NCI-H1436 treated with DMSO at 0.1 percent for 48 hours (cell line): ENCODE measurements around the gene CCS.
"Not testable (repeated sequence)": the region's sequence is repeated elsewhere in the genome, so short reads cannot be mapped to it uniquely, and the experiment has no call there.

Experiments
- DNase-seq: peaks from one replicate; lab custom pipeline; 2025; lab: John Stamatoyannopoulos, UW

The CCS gene

GRCh38 chr11:66561178-66561974, 31.6 kb upstream of the CCS start:
- DNase-seq: no peak

DNA sequence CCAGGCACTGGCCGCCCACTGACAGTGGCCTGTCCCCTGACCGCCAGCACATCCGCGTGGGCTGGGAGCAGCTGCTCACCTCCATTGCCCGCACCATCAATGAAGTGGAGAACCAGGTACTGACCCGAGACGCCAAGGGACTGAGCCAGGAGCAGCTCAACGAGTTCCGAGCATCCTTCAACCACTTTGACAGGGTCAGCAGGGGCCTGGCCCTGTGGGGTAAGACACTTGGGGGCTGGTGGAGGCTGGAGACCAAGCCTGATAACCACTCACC, 31.1 kb upstream of the CCS start:
- no peak for DNase-seq

- no peak for DNase-seq
These were observed 30.7 kb upstream of the CCS start for GRCh38 chr11:66562275-66562674.

- no peak for DNase-seq
These were observed 29.9 kb upstream of the CCS start for GRCh38 chr11:66562907-66563583.

DNA sequence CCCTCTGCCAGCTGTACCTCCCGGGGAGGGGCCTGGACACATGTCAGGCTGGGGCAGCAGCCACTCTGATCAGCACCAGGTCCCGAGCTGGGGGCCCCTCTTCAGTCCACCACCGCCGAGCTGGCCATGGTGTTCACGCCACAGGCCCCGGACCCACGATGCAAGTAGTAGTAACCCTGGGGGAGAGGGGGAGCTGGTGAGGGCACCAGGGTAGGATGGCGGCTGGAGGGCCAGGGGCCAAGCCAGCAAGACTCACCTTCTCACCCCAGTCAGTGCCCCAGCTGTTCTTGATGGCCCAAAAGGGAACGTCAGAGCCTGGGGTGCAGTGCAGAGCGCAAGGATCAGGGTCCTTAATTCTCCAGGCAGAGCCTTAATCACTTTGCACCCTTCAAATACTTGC, 29.2 kb upstream of the CCS start:
- no peak for DNase-seq

- no peak for DNase-seq
These were observed 28.4 kb upstream of the CCS start for GRCh38 chr11:66564538-66564937.

GRCh38 chr11:66564984-66565383, 28.0 kb upstream of the CCS start:
- no peak for DNase-seq

DNA sequence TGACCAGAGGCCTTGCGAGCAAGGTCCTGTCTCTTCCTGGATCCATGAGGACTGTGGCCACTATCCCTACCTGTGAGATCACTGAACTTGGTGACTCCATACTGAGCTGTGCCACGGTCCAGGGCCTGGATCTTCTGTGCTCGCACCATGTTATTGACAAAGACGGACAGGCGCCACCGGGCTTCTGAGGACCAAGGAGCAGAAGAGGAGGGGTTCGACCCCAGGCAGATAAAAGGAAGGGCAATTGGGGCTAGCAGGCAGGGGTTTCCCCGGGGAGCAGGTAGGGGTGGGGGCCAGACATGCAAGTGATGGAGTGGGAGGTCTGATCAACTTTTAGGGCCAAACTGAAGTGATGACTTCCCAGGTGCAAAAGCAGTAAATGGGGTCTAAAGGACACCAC, 26.8 kb upstream of the CCS start:
- no peak for DNase-seq

DNA sequence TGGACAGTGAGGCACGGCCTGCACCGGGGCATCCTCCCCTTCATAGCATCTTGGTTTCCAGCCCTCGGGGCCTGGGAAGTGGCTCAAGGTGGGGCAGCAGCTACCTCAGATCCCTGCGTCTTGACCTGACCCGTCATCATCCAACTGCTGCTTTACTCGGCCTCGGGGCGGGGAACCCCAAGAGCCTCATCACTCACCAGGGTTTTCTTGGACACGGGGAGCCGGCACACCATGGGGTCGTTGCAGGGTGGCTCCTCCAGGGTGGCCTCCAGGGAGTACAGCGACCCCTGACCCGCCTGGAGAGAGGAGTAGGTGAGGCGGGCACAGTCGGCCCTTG, 25.2 kb upstream of the CCS start:
- no peak for DNase-seq

DNA sequence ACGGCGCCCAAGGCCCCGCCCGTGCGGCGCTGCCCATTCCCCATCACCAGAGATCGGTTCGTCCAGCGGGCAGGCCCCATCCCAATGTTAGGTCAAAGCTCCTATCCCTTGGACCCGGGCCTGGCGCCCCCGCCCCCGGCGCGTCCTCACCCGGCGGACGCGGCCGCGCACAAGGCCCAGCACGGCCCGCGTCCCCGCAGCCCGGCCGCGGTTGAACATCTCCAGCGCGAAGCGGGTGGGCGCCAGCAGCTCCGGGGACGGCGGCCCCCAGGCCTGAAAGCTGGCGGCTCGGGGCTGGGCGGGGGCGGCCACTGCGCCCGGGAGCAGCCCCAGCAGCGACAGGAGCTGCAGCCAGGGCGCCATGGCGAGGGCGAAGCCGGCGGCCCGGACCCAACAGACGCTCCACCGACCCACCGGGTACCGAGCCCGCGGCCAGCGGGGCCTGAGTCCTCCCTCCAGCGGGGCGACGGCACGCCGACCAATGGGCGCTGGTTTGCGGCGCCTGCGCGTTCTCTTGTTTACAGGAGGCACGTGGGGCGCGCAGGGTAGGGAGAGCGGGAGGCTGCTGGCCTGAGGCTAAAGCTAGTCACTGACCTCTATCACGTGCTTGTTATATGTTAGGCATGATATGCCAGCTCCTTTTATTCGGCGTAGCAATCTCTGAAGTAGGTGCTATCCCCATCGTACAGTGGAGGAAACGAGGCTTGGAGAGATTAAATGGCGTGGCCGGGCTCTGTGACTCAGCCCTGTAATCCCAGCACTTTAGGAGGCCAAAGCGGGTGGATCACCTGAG, 24.7 kb upstream of the CCS start, which contains the start of gene CTSF:
Gene CTSF (minus strand): TSS at position 483 of the 793 bp plus-strand sequence. CDS start 120 bp downstream, at position 363.
- no peak for DNase-seq

GRCh38 chr11:66569076-66569475, 23.9 kb upstream of the CCS start:
- DNase-seq: no peak

GRCh38 chr11:66570079-66570849, 22.7 kb upstream of the CCS start:
- no peak for DNase-seq

GRCh38 chr11:66570850-66571180, 22.2 kb upstream of the CCS start:
- DNase-seq: no peak

DNA sequence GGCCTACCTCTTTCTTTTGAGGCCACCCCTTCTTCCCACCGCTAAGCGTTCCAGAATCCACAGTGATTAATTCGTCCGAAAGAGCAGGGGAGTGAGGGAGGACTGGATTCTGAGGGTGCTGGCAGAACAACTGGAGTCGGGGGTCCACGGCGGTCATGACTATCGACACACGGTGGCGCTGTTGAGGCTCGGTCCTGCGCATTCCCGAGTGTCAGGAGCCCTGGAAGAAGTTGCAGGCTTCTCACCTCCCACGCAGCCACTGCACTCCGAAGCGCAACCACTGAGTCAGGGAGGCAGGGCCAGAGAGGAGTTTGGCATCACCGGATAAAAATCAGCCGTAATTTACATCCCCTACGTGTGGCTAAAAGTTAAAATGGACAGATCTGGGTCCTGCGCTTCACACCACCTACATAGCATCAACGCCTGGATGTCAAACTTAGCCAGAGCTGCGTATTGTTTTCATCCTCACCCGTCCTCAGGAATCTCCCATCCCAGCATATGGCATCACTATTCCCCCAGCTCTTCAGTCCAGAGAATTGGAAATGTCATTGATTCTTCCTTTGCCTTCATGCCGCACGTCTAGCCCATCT, 13.9 kb upstream of the CCS start:
- no peak for DNase-seq

DNA sequence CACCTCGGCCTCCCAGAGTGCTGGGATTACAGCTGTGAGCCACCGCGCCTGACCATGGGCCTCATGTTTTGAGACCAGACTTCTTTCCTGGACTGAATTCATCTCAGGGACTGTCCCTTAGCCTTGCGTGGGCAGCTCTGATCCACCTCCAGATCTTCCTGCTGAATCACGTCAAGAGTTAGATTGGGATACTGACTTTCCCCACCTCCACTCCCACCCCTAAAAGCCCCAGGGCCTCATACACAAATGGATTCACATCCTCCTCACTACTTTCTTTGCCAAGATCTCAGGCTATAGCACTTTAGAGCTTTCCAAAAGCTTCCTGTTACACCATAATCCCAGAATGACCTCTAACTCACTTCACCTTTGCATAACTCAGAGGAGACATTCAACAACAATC, 12.2 kb upstream of the CCS start:
- no peak for DNase-seq

GRCh38 chr11:66581261-66581660, 11.7 kb upstream of the CCS start:
- no peak for DNase-seq

DNA sequence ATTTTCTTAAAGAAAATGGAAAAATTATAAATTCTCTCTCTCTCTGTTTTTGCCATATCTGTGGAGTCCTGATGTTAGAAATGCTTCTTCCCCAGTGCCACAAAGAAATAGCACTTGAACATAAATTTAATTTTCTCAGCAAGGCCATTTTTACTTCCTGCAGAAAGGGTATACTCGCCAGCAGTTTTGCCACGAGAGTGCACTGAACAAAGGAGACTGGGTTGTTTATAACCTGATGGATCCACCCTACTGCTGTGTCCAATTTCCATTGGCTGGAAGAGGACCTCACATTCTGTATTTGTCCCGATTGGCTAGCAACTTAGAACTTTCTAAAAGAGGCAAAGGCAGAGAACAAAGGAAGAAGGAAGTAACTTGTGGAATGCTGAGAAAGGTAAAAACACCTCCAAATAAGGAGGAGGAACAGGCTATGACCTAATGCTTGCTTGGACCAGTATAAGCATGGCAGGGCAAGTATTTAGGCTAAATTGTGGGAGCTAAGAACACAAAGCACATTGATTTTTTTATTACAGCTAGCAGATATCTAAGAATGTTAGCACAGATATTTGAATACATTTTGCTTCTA, 10.3 kb upstream of the CCS start:
- DNase-seq: not testable (repeated sequence)

GRCh38 chr11:66585447-66585846, 7.5 kb upstream of the CCS start:
- DNase-seq: not testable (repeated sequence)

DNA sequence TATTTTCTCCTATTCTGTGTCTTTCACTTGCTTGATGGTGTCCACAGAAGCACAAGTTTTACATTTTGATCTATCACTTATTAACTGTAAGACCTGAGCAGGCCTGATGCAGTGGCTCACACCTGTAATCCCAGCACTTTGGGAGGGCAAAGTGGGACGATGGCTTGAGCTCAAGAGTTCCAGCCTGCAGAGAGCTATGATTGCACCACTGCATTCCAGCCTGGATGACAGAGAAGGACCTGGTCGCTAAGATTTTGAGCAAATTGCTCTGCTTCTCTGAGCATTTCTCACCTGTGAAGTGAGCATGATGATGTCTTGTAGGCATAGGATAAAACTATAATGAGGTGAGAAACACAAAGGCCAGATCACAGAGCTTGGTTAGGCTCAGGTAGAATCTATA, 6.8 kb upstream of the CCS start:
- DNase-seq: no peak

DNA sequence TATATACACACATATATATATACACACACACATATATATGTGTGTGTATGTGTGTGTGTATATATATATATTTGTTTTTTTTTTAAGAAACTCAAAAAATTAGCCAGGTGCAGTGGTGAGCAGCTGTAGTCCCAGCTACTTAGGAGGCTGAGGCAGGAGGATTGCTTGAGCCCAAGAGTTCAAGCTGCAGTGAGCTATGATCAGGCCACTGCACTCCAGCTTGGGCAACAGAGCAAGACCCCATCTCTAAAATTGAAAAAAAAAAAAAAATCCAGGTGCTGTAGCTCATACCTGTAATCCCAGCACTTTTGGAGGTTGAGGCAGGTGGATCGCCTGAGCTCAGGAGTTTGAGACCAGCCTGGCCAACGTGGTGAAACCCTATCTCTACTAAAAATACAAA, 3.7 kb upstream of the CCS start:
- not testable (repeated sequence) for DNase-seq

DNA sequence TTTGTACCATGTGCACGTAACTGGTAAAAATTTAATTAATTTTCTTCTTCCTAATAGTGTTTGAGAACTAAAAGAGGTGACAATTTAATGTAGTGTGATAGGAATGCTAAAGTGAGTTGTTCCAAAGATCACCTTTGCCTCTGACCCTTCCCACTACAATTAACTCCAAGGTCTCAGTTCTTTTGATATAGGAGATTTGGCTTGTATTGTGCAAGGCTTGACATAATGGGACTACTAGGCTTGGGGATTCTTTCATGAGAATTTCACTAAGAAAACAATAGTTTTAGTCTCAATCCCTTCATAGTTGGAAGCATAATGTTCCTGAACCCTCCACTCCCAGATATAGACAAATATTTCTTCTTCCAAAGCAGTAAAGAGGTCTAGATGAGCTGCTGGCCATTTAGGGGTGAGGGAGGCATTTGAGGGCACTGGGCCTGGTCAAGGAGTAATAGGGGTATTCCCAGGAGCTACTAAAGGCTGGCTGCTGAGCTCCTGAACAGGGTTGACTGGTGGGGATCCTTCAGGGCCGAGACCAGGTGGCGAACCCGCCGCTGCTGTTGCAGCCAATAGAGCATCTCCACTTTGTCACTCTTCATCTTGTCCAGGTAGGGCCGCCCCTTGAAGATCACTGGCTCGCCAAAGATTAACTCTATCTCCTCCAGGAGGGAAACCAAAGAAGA, 2.8 kb upstream of the CCS start:
- no peak for DNase-seq
